ENCODE data around the gene ZBED1.
"Not testable (repeated sequence)": the region's sequence is repeated elsewhere in the genome, so short reads cannot be mapped to it uniquely, and the experiment has no call there.

GRCh38 chrX:2454620-2455019 lies 46.2 kb downstream of the ZBED1 start:
- TF ChIP-seq POLR2A, POLR2AphosphoS5 (IDR thresholded peaks at IDR 0.05; ENCODE audit: low read depth, low read length): not testable (repeated sequence)
